ENCODE data around the gene C1orf141. TPM values are rescaled to one million over a fixed set of nuclear protein-coding genes. Genes with fewer than 3 reads are reported as not detected.

The C1orf141 gene
- total RNA-seq, 2 donors from 2014 or later: not detected

Other genes starting within 250 kb of the C1orf141 start
- 1 to 10 TPM; 5.2 to 7.2 TPM for gene DNAI4, start 210.1 kb downstream of the C1orf141 start, total RNA-seq
- 10 to 100 TPM; 82.4 to 90.5 TPM for gene MIER1, start 210.0 kb downstream of the C1orf141 start, total RNA-seq
- gene SLC35D1, start 80.8 kb downstream of the C1orf141 start, total RNA-seq: 10 to 100 TPM; 10.5 to 14.1 TPM
- 1 to 10 TPM; 2.4 to 2.8 TPM for gene IL23R, start 31.5 kb upstream of the C1orf141 start, total RNA-seq
- 1 to 10 TPM; 2.1 to 3.4 TPM for gene IL12RB2, start 172.9 kb upstream of the C1orf141 start, total RNA-seq